Smooth muscle cell (in vitro differentiated cells): ENCODE results near the gene CPN2. TPM values are rescaled to one million over a fixed set of nuclear protein-coding genes. Genes with fewer than 3 reads are reported as not detected.
A peak's percentile ranks its signal among the peaks of the same experiment; 100 is the strongest.

ENCODE experiments used
- DNase-seq: peaks from one replicate; lab custom pipeline; 2025; ENCODE audit not compliant: unreplicated experiment; lab: John Stamatoyannopoulos, UW
- H2AFZ ChIP-seq: fragments of 200-600 bp; sonication (generic); 2 replicates; pipeline ENCODE4 v1.6.0; 2016; ENCODE audit warnings: antibody characterized with exemption, low read depth, mild to moderate bottlenecking
- H3F3A ChIP-seq: fragments of 200-600 bp; sonication (generic); 2 replicates; pipeline ENCODE4 v1.6.0; 2017; ENCODE audit warnings: antibody characterized with exemption, low read depth
- H3K27ac ChIP-seq: fragments of 200-600 bp; sonication (generic); 2 replicates; pipeline ENCODE4 v1.5.1; 2016; ENCODE audit warnings: low read depth, mild to moderate bottlenecking
- H3K27me3 ChIP-seq: fragments of 200-600 bp; sonication (generic); 2 replicates; pipeline ENCODE4 v1.6.1; 2016; ENCODE audit warnings: low read depth, mild to moderate bottlenecking
- H3K36me3 ChIP-seq: fragments of 200-600 bp; sonication (generic); 2 replicates; pipeline ENCODE4 v1.5.1; 2016; ENCODE audit warnings: low read depth
- H3K4me1 ChIP-seq: fragments of 200-600 bp; sonication (generic); 2 replicates; pipeline ENCODE4 v1.5.1; 2016; ENCODE audit warnings: low read depth
- H3K4me2 ChIP-seq: fragments of 200-600 bp; sonication (generic); 2 replicates; pipeline ENCODE4 v1.6.0; 2016; ENCODE audit warnings: mild to moderate bottlenecking
- H3K4me3 ChIP-seq: fragments of 200-600 bp; sonication (generic); 2 replicates; pipeline ENCODE4 v1.5.1; 2016; ENCODE audit warnings: mild to moderate bottlenecking
- H3K79me2 ChIP-seq: fragments of 200-600 bp; sonication (generic); 2 replicates; pipeline ENCODE4 v1.6.0; 2016; ENCODE audit warnings: low read depth, mild to moderate bottlenecking
- H3K9ac ChIP-seq: fragments of 200-600 bp; sonication (generic); 2 replicates; pipeline ENCODE4 v1.6.0; 2016; ENCODE audit warnings: low read depth
- H3K9me3 ChIP-seq: fragments of 200-600 bp; sonication (generic); replicated peaks from 2 replicates; pipeline ENCODE4 v1.5.1; 2016; ENCODE audit warnings: low read depth
- H4K20me1 ChIP-seq: fragments of 200-600 bp; sonication (generic); 2 replicates; pipeline ENCODE4 v1.6.0; 2016; ENCODE audit warnings: low read depth
- WGBS: methylation state at CpG from one replicate; pipeline ENCODE4 v1.1.7; 2016; ENCODE audit warnings: low lambda C conversion rate; 5-methylcytosine and 5-hydroxymethylcytosine counted together
- polyA plus RNA-seq: library from polyadenylated mRNA; unstranded; fragments of >200 nt; fragmentation: Nextera tagmentation; extraction: Ambion mirVana; gene quantifications from 2 replicates; pipeline ENCODE4 v1.2.1, GENCODE V29; 2016
- total RNA-seq: library from RNA; depleted of rRNA; stranded (reverse); fragments of >200 nt; gene quantifications from 2 replicates; pipeline ENCODE4 v1.2.3, GENCODE V29; 2014
- TF ChIP-seq, protein P1 (sequence below): fragments of 200-600 bp; sonication (generic); IDR thresholded peaks from 2 replicates; pipeline ENCODE4 v1.5.1; 2017; ENCODE audit warnings: borderline replicate concordance, mild to moderate bottlenecking, antibody characterized with exemption; ENCODE audit not compliant: insufficient read depth, poor library complexity, severe bottlenecking

The CPN2 gene
- total and polyA plus RNA-seq, 2 experiments from 2014 or later: 0.13 TPM; not detected in 1

- TF ChIP-seq, protein P1, sequence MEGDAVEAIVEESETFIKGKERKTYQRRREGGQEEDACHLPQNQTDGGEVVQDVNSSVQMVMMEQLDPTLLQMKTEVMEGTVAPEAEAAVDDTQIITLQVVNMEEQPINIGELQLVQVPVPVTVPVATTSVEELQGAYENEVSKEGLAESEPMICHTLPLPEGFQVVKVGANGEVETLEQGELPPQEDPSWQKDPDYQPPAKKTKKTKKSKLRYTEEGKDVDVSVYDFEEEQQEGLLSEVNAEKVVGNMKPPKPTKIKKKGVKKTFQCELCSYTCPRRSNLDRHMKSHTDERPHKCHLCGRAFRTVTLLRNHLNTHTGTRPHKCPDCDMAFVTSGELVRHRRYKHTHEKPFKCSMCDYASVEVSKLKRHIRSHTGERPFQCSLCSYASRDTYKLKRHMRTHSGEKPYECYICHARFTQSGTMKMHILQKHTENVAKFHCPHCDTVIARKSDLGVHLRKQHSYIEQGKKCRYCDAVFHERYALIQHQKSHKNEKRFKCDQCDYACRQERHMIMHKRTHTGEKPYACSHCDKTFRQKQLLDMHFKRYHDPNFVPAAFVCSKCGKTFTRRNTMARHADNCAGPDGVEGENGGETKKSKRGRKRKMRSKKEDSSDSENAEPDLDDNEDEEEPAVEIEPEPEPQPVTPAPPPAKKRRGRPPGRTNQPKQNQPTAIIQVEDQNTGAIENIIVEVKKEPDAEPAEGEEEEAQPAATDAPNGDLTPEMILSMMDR: no peak
- H3K9me3 ChIP-seq: no peaks in the 10 kb centered on the region
- peak overlapping the region; percentile 52 for H3K4me3 ChIP-seq
- no peak overlapping the region for H2AFZ ChIP-seq
- DNase-seq: no peak
- H3F3A ChIP-seq: no peaks in the 10 kb centered on the region
- H4K20me1 ChIP-seq: no peaks in the 10 kb centered on the region
- no peaks in the 10 kb centered on the region for H3K4me1 ChIP-seq
- no peaks in the 10 kb centered on the region for H3K36me3 ChIP-seq
- no peaks in the 10 kb centered on the region for H3K79me2 ChIP-seq
- H3K4me2 ChIP-seq: peak overlapping the region; percentile 87
- H3K27me3 ChIP-seq: peaks cover 4% of the 10 kb centered on the region
- no peak overlapping the region for H3K9ac ChIP-seq
- no peak overlapping the region for H3K27ac ChIP-seq
- 92% methylated on average over 7 of the region's 7 CpGs for WGBS
Observed at GRCh38 chr3:194332858-194333211, 18.3 kb downstream of the CPN2 start.

DNA sequence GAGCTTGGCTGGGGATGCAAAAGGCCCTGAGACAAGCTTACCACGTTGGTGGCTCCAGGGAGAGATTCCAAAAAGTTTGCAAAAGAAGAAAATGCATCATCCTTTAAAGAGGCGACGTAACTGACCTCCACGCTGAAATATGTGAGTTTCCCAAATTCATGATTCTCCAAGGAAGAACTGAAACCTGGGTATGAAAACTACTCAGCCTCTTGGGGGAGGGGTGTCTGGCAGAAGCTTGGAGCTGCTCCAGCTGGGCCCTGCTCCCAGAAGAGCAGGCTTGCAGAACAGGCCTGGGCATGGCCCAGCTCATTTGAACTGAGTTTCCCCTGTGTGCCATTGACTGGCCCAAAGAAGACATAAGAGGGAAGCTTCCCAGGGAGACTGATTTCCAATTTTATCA, 20.5 kb downstream of the CPN2 start:
- TF ChIP-seq, protein P1: no peak
- no peak overlapping the region for H3K9ac ChIP-seq
- no peak overlapping the region for H3K4me2 ChIP-seq
- WGBS: 85% methylated on average over 4 of the region's 4 CpGs
- no peak for DNase-seq
- no peaks in the 10 kb centered on the region for H3K9me3 ChIP-seq
- peaks cover 14% of the 10 kb centered on the region for H3F3A ChIP-seq
- no peak overlapping the region for H3K4me3 ChIP-seq
- no peaks in the 10 kb centered on the region for H3K79me2 ChIP-seq
- no peak overlapping the region for H3K27ac ChIP-seq
- H4K20me1 ChIP-seq: no peaks in the 10 kb centered on the region
- no peak overlapping the region for H2AFZ ChIP-seq
- peaks cover 4% of the 10 kb centered on the region for H3K27me3 ChIP-seq
- no peaks in the 10 kb centered on the region for H3K4me1 ChIP-seq
- H3K36me3 ChIP-seq: no peaks in the 10 kb centered on the region

GRCh38 chr3:194330160-194330559, 21.0 kb downstream of the CPN2 start:
- H3F3A ChIP-seq: peaks cover 14% of the 10 kb centered on the region
- H2AFZ ChIP-seq: no peak overlapping the region
- TF ChIP-seq, protein P1: no peak
- no peaks in the 10 kb centered on the region for H3K9me3 ChIP-seq
- no peaks in the 10 kb centered on the region for H3K4me1 ChIP-seq
- no peak overlapping the region for H3K4me2 ChIP-seq
- no peak overlapping the region for H3K9ac ChIP-seq
- H3K27me3 ChIP-seq: peaks cover 4% of the 10 kb centered on the region
- H4K20me1 ChIP-seq: no peaks in the 10 kb centered on the region
- no peaks in the 10 kb centered on the region for H3K79me2 ChIP-seq
- H3K4me3 ChIP-seq: no peak overlapping the region
- H3K36me3 ChIP-seq: no peaks in the 10 kb centered on the region
- no peak for DNase-seq
- WGBS: 94% methylated on average over 9 of the region's 10 CpGs
- no peak overlapping the region for H3K27ac ChIP-seq

GRCh38 chr3:194329583-194329965, 21.6 kb downstream of the CPN2 start:
- Histone ChIP-seq H3K27me3 (peaks cover 4% of the 10 kb centered on the region), H3K4me2 (no peak overlapping the region), H3K36me3 (no peaks in the 10 kb centered on the region), H3K9ac (no peak overlapping the region), H3K4me3 (no peak overlapping the region), H2AFZ (no peak overlapping the region), H3F3A (peaks cover 14% of the 10 kb centered on the region), H3K4me1 (no peaks in the 10 kb centered on the region), H4K20me1 (no peaks in the 10 kb centered on the region), H3K9me3 (no peaks in the 10 kb centered on the region), H3K27ac (no peak overlapping the region), H3K79me2 (no peaks in the 10 kb centered on the region)
- no peak for DNase-seq
- TF ChIP-seq, protein P1: no peak
- WGBS: 85% methylated on average over 7 of the region's 7 CpGs
